Mesenchymal stem cell (in vitro differentiated cells and primary cell): ENCODE data around the gene GRID2.
A peak's percentile ranks its signal among the peaks of the same experiment; 100 is the strongest.

Source experiments
- DNase-seq: peaks from one replicate; pipeline ENCODE4 v3.0.0-alpha.2; 2013
- H2AFZ ChIP-seq: one replicate; pipeline ENCODE4 v1.6.1; 2013; ENCODE audit warnings: low read depth, mild to moderate bottlenecking, control low read depth, inconsistent platforms, low read length, moderate library complexity
- H2AK5ac ChIP-seq: 2 replicates; pipeline ENCODE4 v1.6.1; 2013; ENCODE audit warnings: low read length, moderate library complexity, mild to moderate bottlenecking, inconsistent platforms; ENCODE audit not compliant: severe bottlenecking
- H2BK120ac ChIP-seq: one replicate; pipeline ENCODE4 v1.6.1; 2013; ENCODE audit warnings: low read depth, mild to moderate bottlenecking, inconsistent platforms, low read length, moderate library complexity
- H2BK12ac ChIP-seq, 2 experiments: one replicate each; pipeline ENCODE4 v1.6.1; 2013; ENCODE audit warnings: inconsistent platforms in 2 of 2, low read length in 2 of 2, mild to moderate bottlenecking in 2 of 2, moderate library complexity in 2 of 2, control low read depth in 1 of 2
- H2BK15ac ChIP-seq: one replicate; pipeline ENCODE4 v1.6.1; 2013; ENCODE audit warnings: mild to moderate bottlenecking, low read depth, inconsistent platforms; ENCODE audit not compliant: poor library complexity, severe bottlenecking
- H2BK5ac ChIP-seq: 2 replicates; pipeline ENCODE4 v1.6.1; 2013; ENCODE audit warnings: low read depth, mild to moderate bottlenecking, low read length, control low read depth, inconsistent platforms; ENCODE audit not compliant: poor library complexity, severe bottlenecking
- H3K14ac ChIP-seq, 2 experiments: one replicate each; pipeline ENCODE4 v1.6.1; 2013; ENCODE audit warnings: inconsistent platforms in 2 of 2, low read length in 2 of 2, control low read depth in 1 of 2, mild to moderate bottlenecking in 1 of 2, moderate library complexity in 1 of 2
- H3K18ac ChIP-seq, 2 experiments: one replicate each; pipeline ENCODE4 v1.6.1; 2013; ENCODE audit warnings: inconsistent platforms in 2 of 2, low read length in 2 of 2, control low read depth in 1 of 2, low read depth in 1 of 2, mild to moderate bottlenecking in 1 of 2
- H3K23ac ChIP-seq, 2 experiments: one replicate each; pipeline ENCODE4 v1.6.1; 2013; ENCODE audit warnings: inconsistent platforms in 2 of 2, low read length in 2 of 2, mild to moderate bottlenecking in 2 of 2, moderate library complexity in 2 of 2, control low read depth in 1 of 2
- H3K27ac ChIP-seq: 2 replicates; pipeline ENCODE4 v1.5.1; 2013; ENCODE audit warnings: mild to moderate bottlenecking, moderate library complexity, low read length, control low read depth, inconsistent platforms; ENCODE audit not compliant: poor library complexity, severe bottlenecking
- H3K27me3 ChIP-seq, 2 experiments: 2 replicates each; pipeline versions ENCODE4 v1.6.1 to v1.7.0; 2013; ENCODE audit warnings: low read length in 2 of 2, mild to moderate bottlenecking in 2 of 2, moderate library complexity in 2 of 2, control low read depth in 1 of 2, inconsistent platforms in 1 of 2; ENCODE audit not compliant: control insufficient read depth in 1 of 2, insufficient read depth in 1 of 2
- H3K36me3 ChIP-seq, 2 experiments: 2 replicates each; pipeline versions ENCODE4 v1.6.1 to v1.7.0; 2013; ENCODE audit warnings: low read length in 2 of 2, control low read depth in 1 of 2, inconsistent platforms in 1 of 2, low read depth in 1 of 2, mild to moderate bottlenecking in 1 of 2; ENCODE audit not compliant: insufficient read depth in 2 of 2, control insufficient read depth in 1 of 2
- H3K4ac ChIP-seq, 2 experiments: one replicate each; pipeline ENCODE4 v1.6.1; 2013; ENCODE audit warnings: inconsistent platforms in 2 of 2, low read length in 2 of 2, mild to moderate bottlenecking in 2 of 2, moderate library complexity in 2 of 2, control low read depth in 1 of 2, low read depth in 1 of 2
- H3K4me1 ChIP-seq: 2 replicates; pipeline ENCODE4 v1.6.1; 2013; ENCODE audit warnings: low read depth, low read length, control low read depth; ENCODE audit not compliant: control insufficient read depth, insufficient read depth
- H3K4me2 ChIP-seq: 2 replicates; pipeline ENCODE4 v1.6.1; 2013; ENCODE audit warnings: low read length, mild to moderate bottlenecking, inconsistent platforms; ENCODE audit not compliant: poor library complexity, severe bottlenecking
- H3K4me3 ChIP-seq, 2 experiments: 2 replicates each; pipeline versions ENCODE4 v1.5.1 to v1.7.0; 2013; ENCODE audit warnings: low read length in 2 of 2, mild to moderate bottlenecking in 2 of 2, control low read depth in 1 of 2, low read depth in 1 of 2; ENCODE audit not compliant: insufficient read depth in 1 of 2
- H3K79me1 ChIP-seq: replicated peaks from 2 replicates; pipeline ENCODE4 v1.6.1; 2013; ENCODE audit warnings: mild to moderate bottlenecking, control low read depth, low read length, inconsistent platforms; ENCODE audit not compliant: poor library complexity, severe bottlenecking
- H3K9ac ChIP-seq: 2 replicates; pipeline ENCODE4 v1.7.0; 2013; ENCODE audit warnings: mild to moderate bottlenecking, low read length, moderate library complexity
- H3K9me3 ChIP-seq: 2 replicates; pipeline ENCODE4 v1.7.0; 2013; ENCODE audit warnings: mild to moderate bottlenecking, low read length; ENCODE audit not compliant: control insufficient read depth
- H4K8ac ChIP-seq: one replicate; pipeline ENCODE4 v1.6.1; 2013; ENCODE audit warnings: inconsistent platforms, mild to moderate bottlenecking, low read length, moderate library complexity
- H4K91ac ChIP-seq: one replicate; pipeline ENCODE4 v1.6.1; 2013; ENCODE audit warnings: mild to moderate bottlenecking, low read length, inconsistent platforms
- WGBS: methylation state at CpG from one replicate; pipeline ENCODE4 v1.1.7; 2013; ENCODE audit warnings: mixed read lengths; 5-methylcytosine and 5-hydroxymethylcytosine counted together

Gene GRID2

DNA sequence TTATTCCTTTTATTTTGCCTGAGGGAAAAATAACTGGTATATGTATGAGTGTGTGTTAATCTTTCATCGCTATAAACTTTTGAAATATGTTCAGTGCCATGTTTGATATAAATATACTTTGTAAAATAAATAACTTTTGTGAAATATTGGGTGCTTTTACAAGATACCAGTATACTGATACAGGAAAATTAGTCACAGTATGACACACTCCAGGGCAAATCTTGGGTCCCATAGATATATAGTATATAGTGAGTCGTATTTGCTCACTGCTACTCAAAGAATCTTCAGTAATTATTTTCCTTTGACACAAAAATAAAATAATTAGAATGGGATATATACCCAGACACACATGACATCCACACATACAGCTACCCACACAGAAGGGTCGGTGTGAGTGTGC, 472.3 kb downstream of the GRID2 start:
- H3K4me2 ChIP-seq, result no peak overlapping the region
- no peak overlapping the region for H3K23ac ChIP-seq
- no peak overlapping the region for H4K91ac ChIP-seq
- H3K4me3 ChIP-seq, result no peak overlapping the region
- no peak overlapping the region for H2AK5ac ChIP-seq
- no peaks in the 10 kb centered on the region for H3K27me3 ChIP-seq
- H2BK5ac ChIP-seq, result no peak overlapping the region
- no peak overlapping the region for H3K4ac ChIP-seq
- no peaks in the 10 kb centered on the region for H3K9me3 ChIP-seq
- H2BK12ac ChIP-seq, result no peak overlapping the region
- H3K79me1 ChIP-seq, result no peaks in the 10 kb centered on the region
- H2BK120ac ChIP-seq, result no peak overlapping the region
- no peaks in the 10 kb centered on the region for H3K4me1 ChIP-seq
- DNase-seq, result no peak
- H2AFZ ChIP-seq, result no peak overlapping the region
- no peak overlapping the region for H3K14ac ChIP-seq
- H3K36me3 ChIP-seq, result no peaks in the 10 kb centered on the region
- H4K8ac ChIP-seq, result no peak overlapping the region
- no peak overlapping the region for H3K9ac ChIP-seq
- H3K18ac ChIP-seq, result no peak overlapping the region
- H3K27ac ChIP-seq, result no peak overlapping the region
- WGBS, result no CpG with 5 or more reads among the region's 3 CpGs
- no peak overlapping the region for H2BK15ac ChIP-seq

DNA sequence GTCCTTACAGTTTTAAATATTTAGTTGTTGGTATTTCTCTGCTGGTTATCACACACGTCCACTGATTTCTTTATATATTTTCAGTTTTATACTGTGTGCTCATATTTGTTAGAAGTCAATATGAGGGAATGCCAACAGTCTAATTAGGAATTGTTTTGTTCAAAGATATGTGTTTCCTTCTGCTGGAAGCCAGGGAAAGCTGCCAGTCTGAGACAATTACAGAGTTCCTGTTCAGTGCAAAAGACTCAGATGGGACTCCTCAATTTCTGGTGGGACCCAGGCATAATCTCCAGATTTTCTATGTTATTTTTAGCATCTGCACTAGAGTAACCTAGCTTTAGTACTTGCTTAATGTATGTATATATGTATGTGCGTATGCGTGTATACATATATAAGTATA, 486.0 kb downstream of the GRID2 start:
- Histone ChIP-seq H3K4me2 (no peak overlapping the region), H3K4me1 (no peaks in the 10 kb centered on the region), H3K79me1 (no peaks in the 10 kb centered on the region), H2BK15ac (no peak overlapping the region), H4K91ac (no peak overlapping the region), H2BK120ac (no peak overlapping the region), H3K27me3 (no peaks in the 10 kb centered on the region), H2BK5ac (no peak overlapping the region), H3K27ac (no peak overlapping the region), H4K8ac (no peak overlapping the region), H2AFZ (no peak overlapping the region), H3K4me3 (no peak overlapping the region), H3K9ac (no peak overlapping the region), H3K36me3 (no peaks in the 10 kb centered on the region), H3K14ac (no peak overlapping the region), H3K9me3 (no peaks in the 10 kb centered on the region), H3K18ac (no peak overlapping the region), H3K4ac (no peak overlapping the region), H2BK12ac (no peak overlapping the region), H2AK5ac (no peak overlapping the region), H3K23ac (no peak overlapping the region)
- no peak for DNase-seq
- WGBS, result no CpG with 5 or more reads among the region's 3 CpGs

DNA sequence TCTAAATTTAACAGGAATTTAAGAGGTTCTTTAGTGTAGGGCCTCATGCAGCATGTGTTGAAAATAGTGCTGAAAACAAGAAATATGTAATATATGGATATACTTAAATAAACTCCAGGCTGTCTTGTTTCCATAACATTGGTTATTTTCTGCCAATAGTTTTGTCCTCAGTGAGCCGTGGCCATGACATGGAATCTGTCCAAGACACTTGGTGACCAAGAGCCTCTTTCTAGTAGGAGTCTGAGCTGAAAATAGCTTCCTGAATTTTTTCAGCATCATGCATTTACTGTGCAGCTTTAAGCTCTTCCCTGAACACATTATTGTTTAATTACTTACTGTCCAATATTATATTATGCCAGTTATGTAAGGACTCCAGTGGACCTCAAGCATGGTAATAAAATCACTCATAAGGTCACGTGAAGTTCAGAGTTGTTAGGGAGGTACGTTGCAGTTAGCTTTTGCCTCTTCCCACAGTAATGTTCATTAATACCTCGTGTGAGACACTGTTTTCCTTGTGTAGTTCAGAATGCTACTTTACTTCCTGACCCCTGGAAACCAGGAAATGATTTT, 488.2 kb downstream of the GRID2 start:
- H2BK120ac ChIP-seq, result no peak overlapping the region
- H3K18ac ChIP-seq, result no peak overlapping the region
- no peak overlapping the region for H3K4me2 ChIP-seq
- DNase-seq, result peak; percentile 8
- no peaks in the 10 kb centered on the region for H3K4me1 ChIP-seq
- WGBS, result 62% methylated on average over 3 of the region's 4 CpGs
- H3K4ac ChIP-seq, result no peak overlapping the region
- H3K9me3 ChIP-seq, result no peaks in the 10 kb centered on the region
- no peak overlapping the region for H2AFZ ChIP-seq
- no peak overlapping the region for H2AK5ac ChIP-seq
- no peak overlapping the region for H4K91ac ChIP-seq
- no peak overlapping the region for H2BK15ac ChIP-seq
- no peak overlapping the region for H3K4me3 ChIP-seq
- no peaks in the 10 kb centered on the region for H3K36me3 ChIP-seq
- no peaks in the 10 kb centered on the region for H3K27me3 ChIP-seq
- H3K27ac ChIP-seq, result no peak overlapping the region
- H2BK5ac ChIP-seq, result no peak overlapping the region
- no peak overlapping the region for H3K23ac ChIP-seq
- H3K79me1 ChIP-seq, result no peaks in the 10 kb centered on the region
- H4K8ac ChIP-seq, result no peak overlapping the region
- no peak overlapping the region for H3K9ac ChIP-seq
- no peak overlapping the region for H2BK12ac ChIP-seq
- H3K14ac ChIP-seq, result no peak overlapping the region

DNA sequence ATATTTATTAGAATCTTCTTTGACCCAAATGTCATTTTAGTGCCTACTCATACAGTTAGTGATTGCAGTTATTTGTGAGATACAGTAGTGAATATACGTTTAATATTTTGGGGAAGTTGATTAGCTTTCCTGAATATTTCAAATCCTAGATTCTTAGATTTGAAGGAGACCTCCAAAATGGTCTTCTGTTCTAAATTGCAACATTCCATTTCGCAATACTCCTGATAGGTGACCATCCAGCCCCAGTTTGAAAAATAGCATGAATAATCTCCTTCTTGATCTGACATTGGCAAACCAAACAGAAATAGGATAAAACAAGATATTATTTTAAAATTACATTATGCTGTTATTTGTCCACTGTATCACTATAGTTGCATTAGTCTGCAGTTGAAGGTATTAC, 505.6 kb downstream of the GRID2 start:
- Histone ChIP-seq H3K9ac (no peak overlapping the region), H3K4me2 (no peak overlapping the region), H2AK5ac (no peak overlapping the region), H4K8ac (no peak overlapping the region), H3K36me3 (no peaks in the 10 kb centered on the region), H3K79me1 (no peaks in the 10 kb centered on the region), H2BK5ac (no peak overlapping the region), H3K9me3 (no peaks in the 10 kb centered on the region), H2AFZ (no peak overlapping the region), H3K4me3 (no peak overlapping the region), H3K18ac (no peak overlapping the region), H3K14ac (no peak overlapping the region), H3K27ac (no peak overlapping the region), H4K91ac (no peak overlapping the region), H2BK120ac (no peak overlapping the region), H2BK12ac (no peak overlapping the region), H3K4me1 (no peaks in the 10 kb centered on the region), H3K4ac (no peak overlapping the region), H2BK15ac (no peak overlapping the region), H3K23ac (no peak overlapping the region), H3K27me3 (no peaks in the 10 kb centered on the region)
- WGBS, result 100% methylated on average over 1 of the region's 2 CpGs
- no peak for DNase-seq
